SK-N-SH treated with all-trans-retinoic acid at 6 μM for 48 hours (cell line): Measurements from ENCODE around the gene SLC17A2.
"Not testable (repeated sequence)": the region's sequence is repeated elsewhere in the genome, so short reads cannot be mapped to it uniquely, and the experiment has no call there.

ENCODE experiments used
- ESRRG ChIP-seq: fragments of 250-450 bp; sonication (Bioruptor Pico); IDR thresholded peaks from 2 replicates; pipeline ENCODE4 v1.6.1; 2021; ENCODE audit warnings: mild to moderate bottlenecking
- ISL1 ChIP-seq: fragments of 250-450 bp; sonication (Bioruptor Pico); IDR thresholded peaks from 2 replicates; pipeline ENCODE4 v2.1.2; 2022; ENCODE audit warnings: mild to moderate bottlenecking, moderate library complexity
- PATZ1 ChIP-seq: fragments of 250-450 bp; sonication (Bioruptor Pico); IDR thresholded peaks from 2 replicates; pipeline ENCODE4 v1.8.0; 2020; ENCODE audit warnings: mild to moderate bottlenecking, moderate library complexity, borderline replicate concordance
- TCF4 ChIP-seq: fragments of 250-450 bp; sonication (Bioruptor Pico); IDR thresholded peaks from 2 replicates; pipeline ENCODE4 v1.8.0; 2021; ENCODE audit warnings: mild to moderate bottlenecking, moderate library complexity, borderline replicate concordance
- ZC3H10 ChIP-seq: fragments of 250-450 bp; sonication (Bioruptor Pico); IDR thresholded peaks from 2 replicates; pipeline ENCODE4 v1.5.1; 2021; ENCODE audit warnings: mild to moderate bottlenecking, moderate library complexity
- ZFP3 ChIP-seq: fragments of 250-450 bp; sonication (Bioruptor Pico); IDR thresholded peaks from 2 replicates; pipeline ENCODE4 v1.5.0; 2020; ENCODE audit warnings: mild to moderate bottlenecking, moderate library complexity
- TF ChIP-seq, protein P1 (sequence below): fragments of 250-450 bp; sonication (Bioruptor Pico); IDR thresholded peaks from 2 replicates; pipeline ENCODE4 v1.5.1; 2020; ENCODE audit warnings: low read depth, mild to moderate bottlenecking, moderate library complexity
- TF ChIP-seq, protein P2 (sequence below): fragments of 250-450 bp; sonication (Bioruptor Pico); IDR thresholded peaks from 2 replicates; pipeline ENCODE4 v1.8.0; 2021; ENCODE audit warnings: low read depth, mild to moderate bottlenecking, moderate library complexity, borderline replicate concordance
- TF ChIP-seq, protein P3 (sequence below): fragments of 250-450 bp; sonication (Bioruptor Pico); IDR thresholded peaks from 2 replicates; pipeline ENCODE4 v1.5.0; 2020; ENCODE audit warnings: mild to moderate bottlenecking, moderate library complexity

DNA sequence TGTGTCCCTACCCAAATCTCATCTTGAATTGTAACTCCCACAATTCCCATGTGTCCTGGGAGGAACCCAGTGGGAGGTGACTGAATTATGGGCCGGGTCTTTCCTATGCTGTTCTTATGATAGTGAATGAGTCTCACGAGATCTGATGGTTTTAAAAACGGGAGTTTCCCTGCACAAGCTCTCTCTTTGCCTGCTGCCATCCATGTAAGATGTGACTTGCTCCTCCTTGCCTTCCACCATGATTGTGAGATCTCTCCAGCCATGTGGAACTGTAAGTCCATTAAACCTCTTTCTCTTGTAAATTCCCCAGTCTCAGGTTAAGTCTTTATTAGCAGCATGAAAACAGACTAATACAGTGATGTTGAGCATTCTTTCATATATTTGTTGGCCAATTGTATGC lies 15.2 kb upstream of the SLC17A2 start:
- TF ChIP-seq ISL1 (CRISPR knock-in tag); ZC3H10 (CRISPR knock-in tag); ZFP3 (CRISPR knock-in tag); ESRRG; TCF4; PATZ1 (CRISPR knock-in tag): not testable (repeated sequence)
- TF ChIP-seq, protein P1, sequence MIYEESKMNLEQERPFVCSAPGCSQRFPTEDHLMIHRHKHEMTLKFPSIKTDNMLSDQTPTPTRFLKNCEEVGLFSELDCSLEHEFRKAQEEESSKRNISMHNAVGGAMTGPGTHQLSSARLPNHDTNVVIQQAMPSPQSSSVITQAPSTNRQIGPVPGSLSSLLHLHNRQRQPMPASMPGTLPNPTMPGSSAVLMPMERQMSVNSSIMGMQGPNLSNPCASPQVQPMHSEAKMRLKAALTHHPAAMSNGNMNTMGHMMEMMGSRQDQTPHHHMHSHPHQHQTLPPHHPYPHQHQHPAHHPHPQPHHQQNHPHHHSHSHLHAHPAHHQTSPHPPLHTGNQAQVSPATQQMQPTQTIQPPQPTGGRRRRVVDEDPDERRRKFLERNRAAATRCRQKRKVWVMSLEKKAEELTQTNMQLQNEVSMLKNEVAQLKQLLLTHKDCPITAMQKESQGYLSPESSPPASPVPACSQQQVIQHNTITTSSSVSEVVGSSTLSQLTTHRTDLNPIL (CRISPR knock-in tag) = not testable (repeated sequence)
- TF ChIP-seq, protein P2, sequence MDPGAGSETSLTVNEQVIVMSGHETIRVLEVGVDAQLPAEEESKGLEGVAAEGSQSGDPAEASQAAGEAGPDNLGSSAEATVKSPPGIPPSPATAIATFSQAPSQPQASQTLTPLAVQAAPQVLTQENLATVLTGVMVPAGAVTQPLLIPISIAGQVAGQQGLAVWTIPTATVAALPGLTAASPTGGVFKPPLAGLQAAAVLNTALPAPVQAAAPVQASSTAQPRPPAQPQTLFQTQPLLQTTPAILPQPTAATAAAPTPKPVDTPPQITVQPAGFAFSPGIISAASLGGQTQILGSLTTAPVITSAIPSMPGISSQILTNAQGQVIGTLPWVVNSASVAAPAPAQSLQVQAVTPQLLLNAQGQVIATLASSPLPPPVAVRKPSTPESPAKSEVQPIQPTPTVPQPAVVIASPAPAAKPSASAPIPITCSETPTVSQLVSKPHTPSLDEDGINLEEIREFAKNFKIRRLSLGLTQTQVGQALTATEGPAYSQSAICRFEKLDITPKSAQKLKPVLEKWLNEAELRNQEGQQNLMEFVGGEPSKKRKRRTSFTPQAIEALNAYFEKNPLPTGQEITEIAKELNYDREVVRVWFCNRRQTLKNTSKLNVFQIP = not testable (repeated sequence)
- TF ChIP-seq, protein P3, sequence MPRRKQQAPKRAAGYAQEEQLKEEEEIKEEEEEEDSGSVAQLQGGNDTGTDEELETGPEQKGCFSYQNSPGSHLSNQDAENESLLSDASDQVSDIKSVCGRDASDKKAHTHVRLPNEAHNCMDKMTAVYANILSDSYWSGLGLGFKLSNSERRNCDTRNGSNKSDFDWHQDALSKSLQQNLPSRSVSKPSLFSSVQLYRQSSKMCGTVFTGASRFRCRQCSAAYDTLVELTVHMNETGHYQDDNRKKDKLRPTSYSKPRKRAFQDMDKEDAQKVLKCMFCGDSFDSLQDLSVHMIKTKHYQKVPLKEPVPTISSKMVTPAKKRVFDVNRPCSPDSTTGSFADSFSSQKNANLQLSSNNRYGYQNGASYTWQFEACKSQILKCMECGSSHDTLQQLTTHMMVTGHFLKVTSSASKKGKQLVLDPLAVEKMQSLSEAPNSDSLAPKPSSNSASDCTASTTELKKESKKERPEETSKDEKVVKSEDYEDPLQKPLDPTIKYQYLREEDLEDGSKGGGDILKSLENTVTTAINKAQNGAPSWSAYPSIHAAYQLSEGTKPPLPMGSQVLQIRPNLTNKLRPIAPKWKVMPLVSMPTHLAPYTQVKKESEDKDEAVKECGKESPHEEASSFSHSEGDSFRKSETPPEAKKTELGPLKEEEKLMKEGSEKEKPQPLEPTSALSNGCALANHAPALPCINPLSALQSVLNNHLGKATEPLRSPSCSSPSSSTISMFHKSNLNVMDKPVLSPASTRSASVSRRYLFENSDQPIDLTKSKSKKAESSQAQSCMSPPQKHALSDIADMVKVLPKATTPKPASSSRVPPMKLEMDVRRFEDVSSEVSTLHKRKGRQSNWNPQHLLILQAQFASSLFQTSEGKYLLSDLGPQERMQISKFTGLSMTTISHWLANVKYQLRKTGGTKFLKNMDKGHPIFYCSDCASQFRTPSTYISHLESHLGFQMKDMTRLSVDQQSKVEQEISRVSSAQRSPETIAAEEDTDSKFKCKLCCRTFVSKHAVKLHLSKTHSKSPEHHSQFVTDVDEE = not testable (repeated sequence)
